CD14-positive monocyte (primary cell): ENCODE data around the gene SRPRB. TPM values are rescaled to one million over a fixed set of nuclear protein-coding genes. Genes with fewer than 3 reads are reported as not detected.
A peak's percentile ranks its signal among the peaks of the same experiment; 100 is the strongest.

Source experiments
- DNase-seq, 3 donors: peaks; one replicate each; pipeline ENCODE4 v3.0.0-alpha.2; 2011 to 2022
- H2AFZ ChIP-seq: 2 replicates; pipeline ENCODE4 v1.6.0; 2012; ENCODE audit warnings: mild to moderate bottlenecking, low read depth, low read length, inconsistent platforms; ENCODE audit not compliant: insufficient read depth, poor library complexity, severe bottlenecking
- H3K27ac ChIP-seq, 2 donors: 1 replicate in 1 of 2; 2 replicates in 1 of 2; pipeline ENCODE4 v1.5.1; 2012 to 2013; ENCODE audit warnings: low read length in 2 of 2, control low read depth in 1 of 2, inconsistent platforms in 1 of 2, low read depth in 1 of 2, mild to moderate bottlenecking in 1 of 2
- H3K27me3 ChIP-seq, 2 donors: one replicate each; pipeline versions ENCODE4 v1.6.0 to v1.6.1; 2011 to 2013; ENCODE audit warnings: low read length in 2 of 2; ENCODE audit not compliant: control insufficient read depth in 2 of 2, insufficient read depth in 2 of 2
- H3K36me3 ChIP-seq, 2 donors: replicated peaks in 1 of 2; 1 replicate in 1 of 2; 2 replicates in 1 of 2; pipeline versions ENCODE4 v1.5.1 to v1.6.1; 2012 to 2013; ENCODE audit warnings: low read length in 2 of 2, control low read depth in 1 of 2, inconsistent platforms in 1 of 2, mild to moderate bottlenecking in 1 of 2; ENCODE audit not compliant: insufficient read depth in 2 of 2, control insufficient read depth in 1 of 2
- H3K4me1 ChIP-seq, 2 donors: 1 replicate in 1 of 2; 2 replicates in 1 of 2; pipeline versions ENCODE4 v1.5.1 to v1.6.1; 2012 to 2013; ENCODE audit warnings: low read length in 2 of 2, control low read depth in 1 of 2, inconsistent platforms in 1 of 2, mild to moderate bottlenecking in 1 of 2, moderate library complexity in 1 of 2; ENCODE audit not compliant: insufficient read depth in 2 of 2, control insufficient read depth in 1 of 2
- H3K4me2 ChIP-seq: replicated peaks from 2 replicates; pipeline ENCODE3; 2012; ENCODE audit warnings: low read length, moderate library complexity, mild to moderate bottlenecking; ENCODE audit not compliant: poor library complexity, severe bottlenecking; ENCODE audit errors: extremely low read depth
- H3K4me3 ChIP-seq, 3 experiments: fragments of 200-600 bp in 1 of 3; sonication (generic) in 1 of 3; replicated peaks in 1 of 3; 1 replicate in 2 of 3; 2 replicates in 1 of 3; pipeline ENCODE4 v1.5.1; 2011 to 2013; ENCODE audit warnings: low read length in 3 of 3, mild to moderate bottlenecking in 3 of 3, control low read depth in 2 of 3, low read depth in 2 of 3, inconsistent platforms in 1 of 3, moderate library complexity in 1 of 3
- H3K79me2 ChIP-seq: 2 replicates; pipeline ENCODE4 v1.6.0; 2012; ENCODE audit warnings: mild to moderate bottlenecking, control low read depth, inconsistent platforms, low read length, moderate library complexity; ENCODE audit not compliant: insufficient read depth
- H3K9ac ChIP-seq: 2 replicates; pipeline ENCODE4 v1.6.0; 2017; ENCODE audit warnings: low read length, mild to moderate bottlenecking; ENCODE audit not compliant: insufficient read depth, poor library complexity, severe bottlenecking
- H3K9me3 ChIP-seq, 2 donors: replicated peaks in 1 of 2; 1 replicate in 1 of 2; 2 replicates in 1 of 2; pipeline versions ENCODE4 v1.5.1 to v1.6.1; 2012 to 2013; ENCODE audit warnings: low read length in 2 of 2, control low read depth in 1 of 2; ENCODE audit not compliant: control insufficient read depth in 1 of 2, insufficient read depth in 1 of 2
- H4K20me1 ChIP-seq: 2 replicates; pipeline ENCODE4 v1.6.0; 2012; ENCODE audit warnings: mild to moderate bottlenecking, low read length, control low read depth, moderate library complexity; ENCODE audit not compliant: insufficient read depth
- H3K27ac Mint-ChIP-seq, 7 donors: one replicate each; pipeline ENCODE4 v1.8.0; 2020; ENCODE audit warnings: mild to moderate bottlenecking in 7 of 7, mixed read lengths in 7 of 7, moderate library complexity in 6 of 7, inconsistent platforms in 2 of 7
- H3K27me3 Mint-ChIP-seq, 3 donors: one replicate each; pipeline ENCODE4 v1.8.0; 2021 to 2022; ENCODE audit warnings: low read depth in 3 of 3, mild to moderate bottlenecking in 3 of 3, mixed read lengths in 3 of 3, moderate library complexity in 3 of 3, inconsistent platforms in 1 of 3
- H3K36me3 Mint-ChIP-seq, 2 donors: one replicate each; pipeline ENCODE4 v1.8.0; 2020; ENCODE audit warnings: mixed read lengths in 2 of 2, inconsistent platforms in 1 of 2, mild to moderate bottlenecking in 1 of 2
- H3K4me1 Mint-ChIP-seq: one replicate; pipeline ENCODE4 v1.8.0; 2020; ENCODE audit warnings: mild to moderate bottlenecking, mixed read lengths
- H3K4me3 Mint-ChIP-seq, 2 donors: one replicate each; pipeline ENCODE4 v1.8.0; 2020; ENCODE audit warnings: mild to moderate bottlenecking in 2 of 2, mixed read lengths in 2 of 2, moderate library complexity in 1 of 2
- H3K9me3 Mint-ChIP-seq, 7 donors: one replicate each; pipeline ENCODE4 v1.8.0; 2020 to 2022; ENCODE audit warnings: mixed read lengths in 7 of 7, mild to moderate bottlenecking in 6 of 7, moderate library complexity in 6 of 7, inconsistent platforms in 2 of 7
- WGBS: methylation state at CpG from one replicate; pipeline ENCODE4 v1.1.5; 2013; ENCODE audit warnings: missing lambda C conversion rate; ENCODE audit not compliant: insufficient coverage; 5-methylcytosine and 5-hydroxymethylcytosine counted together
- intact Hi-C, 2 donors: fragments of 100-400 bp; cut with micrococcal nuclease; formaldehyde crosslinking; loops; one replicate each; pipeline versions ENCODE4 v1.15.0 to v1.15.1; 2023
- polyA plus RNA-seq, 3 donors: library from polyadenylated mRNA; depleted of rRNA in 1 of 3; unstranded in 2 of 3; stranded (reverse) in 1 of 3; fragments of 300-500 nt in 2 of 3; fragments of >200 nt in 1 of 3; fragmentation: Illumina TruSeq in 2 of 3; gene quantifications; 1 replicate in 2 of 3; 2 replicates in 1 of 3; pipeline ENCODE4 v1.2.3, GENCODE V29; 2012 to 2021
- TF ChIP-seq, protein P1 (sequence below): fragments of 200-600 bp; IDR thresholded peaks from one replicate; pipeline ENCODE4 v1.8.0; 2022; ENCODE audit warnings: antibody characterized with exemption, mild to moderate bottlenecking

Gene SRPRB
- polyA plus RNA-seq, 3 donors = 6.1 to 30.6 (median 29.9) TPM

DNA sequence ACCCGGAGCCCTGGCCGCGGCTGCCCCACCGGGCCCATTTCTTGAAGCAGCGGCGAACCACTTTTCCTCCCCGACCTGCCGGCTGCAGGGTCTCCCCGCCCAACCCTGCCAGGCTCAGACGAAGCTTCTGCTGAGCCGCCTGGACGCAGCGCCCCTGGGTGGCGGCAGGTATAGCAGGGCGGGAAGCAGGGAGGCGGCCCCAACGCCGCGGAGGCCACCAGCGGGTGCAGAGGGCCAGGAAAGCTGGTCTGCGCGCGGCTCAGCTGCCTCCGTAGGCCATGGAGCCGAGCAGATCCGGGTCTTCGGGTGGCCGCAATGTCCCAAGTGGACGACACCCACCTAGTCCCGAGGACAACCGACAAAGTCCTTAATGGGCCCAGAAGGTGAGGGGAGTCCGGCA, 21.9 kb upstream of the SRPRB start:
- Mint-ChIP-seq H3K4me1 (no peaks in the 10 kb centered on the region), H3K4me3 (peak overlapping the region; percentile 7 to 46), H3K9me3 (peaks cover 0 to 11% (median 9%) of the 10 kb centered on the region in 7 donors), H3K27me3 (peaks cover 7 to 16% (median 7%) of the 10 kb centered on the region in 3 donors), H3K36me3 (no peaks in the 10 kb centered on the region), H3K27ac (no peak overlapping the region)
- H2AFZ ChIP-seq = no peak overlapping the region
- no peak overlapping the region for H3K9ac ChIP-seq
- no peak overlapping the region for H3K4me2 ChIP-seq
- H3K4me1 ChIP-seq = no peaks in the 10 kb centered on the region
- no peak overlapping the region for H3K27ac ChIP-seq
- TF ChIP-seq, protein P1, sequence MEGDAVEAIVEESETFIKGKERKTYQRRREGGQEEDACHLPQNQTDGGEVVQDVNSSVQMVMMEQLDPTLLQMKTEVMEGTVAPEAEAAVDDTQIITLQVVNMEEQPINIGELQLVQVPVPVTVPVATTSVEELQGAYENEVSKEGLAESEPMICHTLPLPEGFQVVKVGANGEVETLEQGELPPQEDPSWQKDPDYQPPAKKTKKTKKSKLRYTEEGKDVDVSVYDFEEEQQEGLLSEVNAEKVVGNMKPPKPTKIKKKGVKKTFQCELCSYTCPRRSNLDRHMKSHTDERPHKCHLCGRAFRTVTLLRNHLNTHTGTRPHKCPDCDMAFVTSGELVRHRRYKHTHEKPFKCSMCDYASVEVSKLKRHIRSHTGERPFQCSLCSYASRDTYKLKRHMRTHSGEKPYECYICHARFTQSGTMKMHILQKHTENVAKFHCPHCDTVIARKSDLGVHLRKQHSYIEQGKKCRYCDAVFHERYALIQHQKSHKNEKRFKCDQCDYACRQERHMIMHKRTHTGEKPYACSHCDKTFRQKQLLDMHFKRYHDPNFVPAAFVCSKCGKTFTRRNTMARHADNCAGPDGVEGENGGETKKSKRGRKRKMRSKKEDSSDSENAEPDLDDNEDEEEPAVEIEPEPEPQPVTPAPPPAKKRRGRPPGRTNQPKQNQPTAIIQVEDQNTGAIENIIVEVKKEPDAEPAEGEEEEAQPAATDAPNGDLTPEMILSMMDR = no peak
- peaks cover 0 to 2% of the 10 kb centered on the region in 2 donors for H3K27me3 ChIP-seq
- no peaks in the 10 kb centered on the region for H3K36me3 ChIP-seq
- DNase-seq = no peak
- WGBS = 63% methylated on average over 30 of the region's 32 CpGs
- peaks cover 5 to 7% of the 10 kb centered on the region in 2 donors for H3K9me3 ChIP-seq
- H4K20me1 ChIP-seq = no peaks in the 10 kb centered on the region
- intact Hi-C loops = no loop called here
- no peaks in the 10 kb centered on the region for H3K79me2 ChIP-seq
- H3K4me3 ChIP-seq = no peak overlapping the region

DNA sequence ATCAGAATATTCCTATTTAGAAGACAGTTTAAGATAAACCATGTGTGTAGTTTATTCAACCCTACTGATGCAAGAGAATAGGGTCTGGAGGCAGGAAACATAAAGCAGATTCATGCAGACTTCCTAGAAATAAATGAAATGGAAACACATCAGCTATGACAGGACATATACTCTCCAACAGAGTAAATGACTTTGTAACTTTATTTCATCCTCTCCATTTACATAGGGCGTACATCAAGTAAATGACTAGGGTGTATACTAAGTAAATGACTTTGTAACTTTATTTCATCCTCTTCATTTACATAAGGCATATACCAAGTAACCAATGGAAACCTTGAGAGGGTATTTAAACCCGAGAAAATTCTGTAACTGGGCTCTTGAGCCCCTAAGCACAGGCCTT, 17.6 kb upstream of the SRPRB start:
- TF ChIP-seq, protein P1 = no peak
- Histone ChIP-seq H3K9ac (no peak overlapping the region), H3K4me1 (no peaks in the 10 kb centered on the region), H3K4me3 (no peak overlapping the region), H3K27me3 (peaks cover 0 to 4% of the 10 kb centered on the region in 2 donors), H3K4me2 (no peak overlapping the region), H4K20me1 (no peaks in the 10 kb centered on the region), H2AFZ (no peak overlapping the region), H3K9me3 (peaks cover 12 to 20% of the 10 kb centered on the region in 2 donors), H3K36me3 (no peaks in the 10 kb centered on the region), H3K79me2 (no peaks in the 10 kb centered on the region), H3K27ac (no peak overlapping the region)
- Mint-ChIP-seq H3K36me3 (no peaks in the 10 kb centered on the region), H3K27me3 (peaks cover 3 to 8% (median 7%) of the 10 kb centered on the region in 3 donors), H3K4me1 (no peaks in the 10 kb centered on the region), H3K9me3 (peaks cover 2 to 27% (median 15%) of the 10 kb centered on the region in 7 donors), H3K4me3 (no peak overlapping the region), H3K27ac (no peak overlapping the region)
- WGBS = 100% methylated on average over 1 of the region's 2 CpGs
- DNase-seq = no peak
- intact Hi-C loops = no loop called here
